HG03025 (cell line): Measurements from ENCODE around the gene GZF1.
A peak's percentile ranks its signal among the peaks of the same experiment; 100 is the strongest.

Experiments used
- ATAC-seq: cut with Tn5 transposase; IDR thresholded peaks from one replicate; pipeline ENCODE4 v1.9.1; 2021; ENCODE audit warnings: mild to moderate bottlenecking, moderate library complexity; ENCODE audit not compliant: unreplicated experiment, low FRiP score

GZF1 gene

DNA sequence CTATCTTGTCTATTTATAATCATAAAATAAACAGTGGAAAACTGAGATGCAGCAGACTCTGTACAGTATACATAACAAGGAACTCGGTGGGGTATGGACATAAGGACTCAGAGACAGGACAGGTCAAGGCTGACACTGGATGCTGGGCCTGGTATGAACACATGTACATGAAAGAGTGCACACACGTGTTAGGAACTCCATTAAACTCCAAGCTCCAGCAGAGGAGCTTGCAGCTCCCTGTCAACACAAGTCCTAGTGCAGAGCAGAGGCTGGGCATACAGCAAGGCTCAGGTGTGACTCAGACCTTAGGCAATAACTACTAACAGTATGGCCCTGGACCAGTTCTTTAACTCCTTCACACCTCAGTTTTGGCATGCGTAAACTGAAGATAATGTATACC lies 42.2 kb downstream of the GZF1 start:
- ATAC-seq = no peak

DNA sequence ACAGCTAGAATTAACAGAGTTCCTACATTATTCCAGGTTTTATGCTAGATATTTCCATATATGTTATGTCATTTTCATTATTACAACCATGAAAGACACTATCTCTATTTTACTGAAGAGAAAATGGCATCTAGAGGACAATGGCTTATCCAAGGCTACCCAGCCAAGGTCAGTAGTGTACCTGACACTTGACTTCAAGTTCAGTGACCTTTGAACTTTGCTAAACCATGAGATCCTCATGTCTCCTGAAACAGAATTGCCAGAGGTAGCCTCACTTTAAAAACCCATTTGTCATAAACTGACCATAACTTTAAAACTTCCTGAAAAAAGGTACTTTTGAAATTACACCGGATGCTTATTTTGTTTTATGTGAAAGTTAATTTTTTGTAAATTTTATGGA lies 44.9 kb downstream of the GZF1 start:
- ATAC-seq = no peak

DNA sequence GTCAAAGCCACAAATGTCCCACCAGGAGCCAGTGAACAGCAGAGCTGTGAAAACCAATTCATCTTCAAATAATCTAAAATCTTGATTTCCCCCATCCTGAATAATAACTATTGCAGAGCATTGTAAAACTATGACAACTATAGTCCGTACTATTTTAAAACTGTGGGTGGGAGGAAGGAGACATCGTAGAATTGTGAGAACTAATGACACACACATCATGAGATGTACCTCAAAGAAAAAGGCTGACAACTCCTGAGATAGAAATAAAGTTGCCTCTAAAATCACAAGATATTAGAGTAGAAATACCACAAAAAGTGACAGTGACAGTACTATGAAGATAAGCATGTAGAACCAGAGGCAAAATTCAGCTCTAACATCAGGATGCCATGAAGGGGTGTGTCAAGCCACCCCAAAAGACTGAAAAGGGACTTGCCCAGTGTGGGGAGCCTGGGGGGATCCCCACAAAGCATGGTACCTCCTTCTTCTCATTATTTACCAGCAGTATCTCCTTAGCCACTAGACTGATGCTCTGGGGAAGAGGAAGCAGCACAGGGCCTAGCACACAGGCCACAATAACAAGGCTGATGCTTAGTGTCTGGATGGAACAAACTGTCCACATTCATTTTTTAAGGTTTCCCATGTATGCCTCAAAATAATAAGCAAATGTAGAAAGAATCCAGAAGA lies 45.9 kb downstream of the GZF1 start:
- no peak for ATAC-seq

DNA sequence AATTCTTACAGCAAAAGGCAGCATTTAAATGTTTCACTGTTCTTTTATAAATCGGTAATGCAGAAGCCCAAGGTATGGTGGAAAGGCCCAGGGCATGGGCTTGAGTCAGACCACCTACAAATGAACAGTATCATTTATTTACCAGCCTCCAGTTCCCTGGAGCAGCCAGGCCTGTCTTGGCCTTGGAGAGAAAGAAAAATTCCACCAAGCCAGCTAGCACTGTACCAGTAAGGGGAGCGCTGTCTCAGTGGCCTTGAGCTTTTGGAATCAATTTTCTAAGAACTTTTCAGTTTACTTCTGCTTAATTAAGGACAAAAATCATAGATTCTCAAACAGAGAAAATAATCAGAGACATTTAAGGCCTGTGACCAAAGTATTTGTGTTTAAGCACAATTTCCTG lies 47.0 kb downstream of the GZF1 start:
- ATAC-seq = no peak

DNA sequence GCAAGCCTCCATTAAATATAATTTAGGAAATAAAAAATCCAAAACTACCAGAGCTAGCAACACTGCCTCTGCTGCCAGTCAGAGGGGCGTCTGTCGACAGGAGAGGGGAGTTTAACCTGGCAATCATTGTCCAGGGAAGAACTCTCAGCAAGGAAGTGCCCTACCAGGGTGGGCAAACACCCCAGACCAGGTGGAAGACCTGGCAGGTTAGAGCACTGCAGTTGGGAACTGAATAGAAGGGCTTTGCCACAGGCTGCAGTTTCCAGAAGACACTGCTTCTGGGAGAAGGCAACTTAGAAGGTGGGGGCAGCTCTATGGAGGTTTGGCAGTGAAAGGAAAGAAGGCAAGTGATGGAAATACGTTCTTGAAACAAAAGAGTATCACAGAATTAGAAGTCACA lies 47.8 kb downstream of the GZF1 start:
- no peak for ATAC-seq

DNA sequence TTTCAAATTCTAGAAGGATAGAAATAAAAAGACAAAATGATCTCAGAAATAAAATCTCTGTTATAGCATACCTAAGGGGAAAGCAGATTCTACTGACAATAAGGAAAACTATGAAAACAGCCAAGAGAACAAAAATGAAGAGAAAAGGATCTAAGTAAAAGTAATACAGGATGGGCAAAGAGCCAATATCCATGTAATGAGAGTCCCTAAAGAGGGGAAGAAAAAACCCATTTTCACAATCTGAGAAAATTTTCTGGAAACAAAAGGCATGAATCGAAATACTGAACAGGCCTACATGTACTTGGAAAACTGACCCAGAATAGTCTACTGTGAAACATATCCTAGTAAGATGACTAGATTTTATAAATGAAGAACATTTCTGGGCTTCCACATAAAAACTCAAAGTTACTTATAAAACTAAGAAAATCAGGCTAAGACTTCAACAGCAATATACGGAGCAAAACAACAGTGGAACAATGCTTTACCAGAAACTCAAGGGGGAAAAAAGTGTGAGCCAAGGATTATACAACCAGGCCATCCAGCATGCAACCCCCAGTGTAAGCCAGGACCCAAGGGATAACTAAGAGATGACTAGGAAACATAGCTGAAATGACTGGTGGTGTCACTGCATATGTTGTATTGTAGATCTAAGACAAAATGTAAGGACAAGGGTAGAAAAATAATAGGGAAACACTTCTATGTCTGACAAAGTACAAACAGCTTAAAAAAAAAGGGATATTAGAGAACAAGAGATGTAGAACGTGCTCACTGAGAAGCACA lies 49.1 kb downstream of the GZF1 start:
- ATAC-seq = no peak

DNA sequence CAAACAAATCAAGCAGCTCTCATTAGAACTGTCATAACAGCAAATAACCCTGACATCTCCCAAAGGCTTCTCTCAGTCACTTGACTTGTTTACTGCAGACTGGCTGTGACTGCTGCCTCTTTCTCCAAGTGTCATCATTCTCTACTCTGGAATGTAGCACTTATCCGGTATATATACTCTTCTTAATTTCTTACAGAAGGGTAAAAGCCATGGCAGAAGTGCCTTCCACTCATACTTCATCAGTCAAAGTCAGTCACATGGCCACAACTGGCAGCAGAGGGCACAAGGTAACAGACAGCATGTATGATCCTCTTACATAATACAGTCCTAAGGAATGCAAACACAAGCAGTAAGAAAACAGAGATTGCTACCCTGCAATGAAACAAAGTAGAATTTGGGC lies 50.0 kb downstream of the GZF1 start:
- no peak for ATAC-seq

DNA sequence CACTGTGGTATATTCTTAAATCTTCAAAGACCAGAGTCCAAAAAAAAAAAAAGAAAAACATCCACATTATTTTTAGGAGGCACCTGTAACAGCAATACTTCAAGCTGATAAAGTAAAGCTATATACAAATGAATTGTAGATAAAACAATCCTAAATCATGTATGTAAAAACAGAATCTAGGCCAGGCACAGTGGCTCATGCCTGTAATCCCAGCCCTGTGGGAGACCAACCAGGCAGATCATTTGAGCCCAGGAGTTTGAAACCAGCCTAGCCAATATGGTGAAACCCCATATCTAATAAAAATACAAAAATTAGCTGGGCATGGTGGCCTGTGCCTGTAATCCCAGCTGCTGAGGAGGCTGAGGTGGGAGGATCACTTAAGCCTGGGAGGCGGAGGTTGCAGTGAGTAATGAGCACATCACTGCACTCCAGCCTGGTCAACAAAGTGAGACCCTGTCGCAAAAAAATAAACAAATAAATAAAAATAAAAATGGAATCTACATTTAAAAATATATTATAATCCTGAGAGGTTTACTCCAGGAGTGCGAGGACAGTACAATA lies 52.0 kb downstream of the GZF1 start:
- ATAC-seq = no peak

DNA sequence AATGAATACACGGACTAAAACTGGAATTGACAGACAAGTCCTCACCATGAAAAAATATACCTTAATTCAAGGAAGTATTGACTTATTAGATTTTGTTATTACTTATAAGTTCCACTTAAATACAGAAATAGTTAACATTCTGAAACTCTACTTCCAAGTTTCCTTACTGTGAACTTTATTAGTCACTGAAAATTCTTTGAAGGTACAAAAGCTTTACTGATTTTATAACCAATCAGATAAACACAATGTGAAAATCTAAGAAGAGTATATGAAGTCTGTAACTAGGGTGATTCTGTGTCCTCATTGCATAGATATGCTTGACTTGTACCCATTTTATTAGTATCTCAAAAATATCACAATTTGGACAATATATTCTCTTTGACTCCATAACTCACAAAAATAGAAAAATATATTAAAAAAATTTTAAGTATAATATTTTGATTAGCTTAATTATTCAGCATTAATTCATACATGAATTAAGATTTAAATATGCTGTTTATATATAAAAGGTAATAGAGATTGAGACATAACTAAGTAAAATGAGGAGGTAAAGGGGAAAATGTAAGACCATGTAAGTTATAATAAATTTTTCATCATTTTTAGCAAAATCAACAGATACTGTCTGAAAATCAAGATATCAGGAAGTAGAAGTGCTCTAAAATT lies 52.7 kb downstream of the GZF1 start:
- no peak for ATAC-seq

DNA sequence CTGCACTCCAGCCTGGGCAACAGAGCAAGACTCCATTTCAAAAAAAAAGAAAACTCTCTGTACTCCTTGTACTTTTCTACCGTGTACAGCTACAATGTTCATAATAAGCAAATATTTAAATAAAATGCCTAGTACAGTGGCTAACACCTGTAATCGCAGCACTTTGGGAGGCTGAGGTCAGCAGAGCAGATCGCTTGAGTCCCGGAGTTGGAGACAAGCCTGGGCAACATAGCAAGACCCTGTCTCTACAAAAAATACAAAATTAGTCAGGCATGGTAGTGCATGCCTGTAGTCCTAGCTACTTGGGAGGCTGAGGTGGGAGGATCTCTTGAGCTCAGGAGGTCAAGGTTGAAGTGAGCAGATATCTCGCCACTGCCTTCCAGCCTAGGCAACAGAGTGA lies 53.6 kb downstream of the GZF1 start:
- no peak for ATAC-seq

DNA sequence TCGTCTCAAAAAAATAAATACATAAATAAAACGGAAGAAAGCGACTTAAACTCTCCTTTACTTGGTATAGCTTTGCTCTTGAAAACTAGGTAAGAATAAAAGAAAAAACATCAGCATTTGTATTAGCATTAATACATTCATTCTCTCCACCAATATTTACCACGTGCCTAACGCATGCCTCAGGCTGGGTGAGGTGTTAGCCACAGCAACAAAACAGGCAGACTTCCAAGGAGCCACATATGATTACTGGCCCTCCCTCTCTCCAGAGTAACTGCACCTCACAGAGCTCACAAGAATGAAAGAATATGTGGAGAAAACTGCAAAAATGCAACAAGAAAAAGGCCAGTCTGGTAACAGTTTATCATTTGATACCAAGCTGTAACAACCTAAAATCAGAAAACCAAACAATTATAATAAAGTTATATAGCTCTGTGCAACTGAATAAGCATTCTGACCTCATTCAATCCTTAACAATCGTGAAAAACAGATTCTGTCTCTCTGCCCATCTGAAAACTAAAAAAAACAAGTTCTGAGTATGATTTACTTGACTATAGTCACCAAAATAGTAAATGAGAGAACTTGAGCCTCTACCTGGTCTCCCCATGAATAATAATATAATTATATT lies 54.1 kb downstream of the GZF1 start:
- no peak for ATAC-seq

DNA sequence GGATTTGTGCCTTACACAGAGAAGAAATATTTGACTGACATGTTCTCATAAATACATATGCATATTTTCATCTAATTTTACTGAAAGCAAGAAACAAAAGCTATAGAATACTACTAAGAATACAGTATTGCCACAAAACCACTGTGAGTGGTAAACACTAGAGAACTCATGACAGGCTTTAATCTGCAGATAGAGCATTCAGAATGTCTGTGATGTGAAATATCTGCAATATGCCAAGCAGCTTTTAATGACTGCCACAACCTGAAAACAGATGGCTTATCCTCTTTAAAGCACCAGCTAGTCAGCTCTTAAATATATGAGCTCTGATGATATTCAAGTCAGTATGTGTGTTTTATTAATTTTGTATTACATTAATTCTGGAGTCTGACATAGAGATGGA lies 55.9 kb downstream of the GZF1 start:
- ATAC-seq = no peak

DNA sequence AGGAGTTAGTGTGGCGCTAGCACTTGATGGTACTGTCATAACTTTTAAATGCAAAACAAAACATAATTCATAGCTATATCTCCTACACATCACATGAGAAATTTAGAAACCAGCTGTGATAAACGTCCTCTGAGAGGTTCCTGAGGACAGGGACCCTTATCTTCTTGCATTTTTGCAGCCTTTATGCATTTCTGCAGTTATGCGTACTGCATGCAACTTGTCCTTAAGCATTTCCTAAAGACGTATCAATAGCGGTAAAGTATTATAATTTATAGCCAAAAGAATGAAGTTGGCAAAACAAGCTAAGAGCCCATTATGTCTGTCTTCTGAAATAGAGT lies 57.6 kb downstream of the GZF1 start:
- ATAC-seq = no peak

DNA sequence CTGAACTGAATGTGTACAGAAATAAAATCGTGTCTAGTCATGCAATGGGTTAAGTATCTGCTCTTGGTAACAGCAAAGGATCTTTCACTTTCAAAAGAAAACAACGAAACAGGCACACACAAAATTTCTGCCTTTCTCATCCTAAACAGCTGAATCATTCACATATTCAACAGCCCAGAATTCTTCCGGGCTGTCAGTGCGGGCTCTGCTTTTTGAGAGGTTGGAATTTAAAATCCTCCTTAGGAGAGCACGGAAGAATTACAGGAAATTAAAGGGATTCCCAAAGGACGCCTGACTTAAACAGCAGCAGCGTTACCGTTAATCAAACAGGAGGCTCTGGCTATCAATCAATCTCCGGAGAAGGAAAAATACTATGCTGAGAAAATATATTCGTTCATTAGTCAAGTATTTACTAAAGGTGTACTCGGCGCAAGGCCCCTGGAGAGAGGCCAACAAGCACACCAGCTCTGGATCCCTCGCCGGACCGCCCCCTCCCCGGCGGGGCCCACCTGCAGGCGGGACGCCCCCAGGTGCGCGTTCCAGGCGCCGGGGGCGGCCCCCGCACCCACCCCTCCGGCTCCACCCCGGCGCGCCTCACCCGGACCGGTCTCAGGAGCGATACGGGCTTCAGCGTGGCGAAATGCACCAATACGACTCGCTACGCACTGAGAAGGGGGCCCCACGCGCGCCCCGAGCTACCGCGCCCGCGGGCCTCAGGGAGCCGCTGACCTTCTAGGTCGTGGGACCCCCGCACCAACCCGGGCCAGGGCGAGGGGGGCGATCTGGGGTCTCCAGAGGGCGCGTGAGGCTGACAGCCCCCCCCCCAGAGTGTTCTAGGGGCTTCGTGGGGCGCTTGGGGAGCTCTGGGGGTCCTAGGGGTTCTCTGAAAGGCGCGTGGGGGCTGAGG lies 58.3 kb downstream of the GZF1 start:
- no peak for ATAC-seq

DNA sequence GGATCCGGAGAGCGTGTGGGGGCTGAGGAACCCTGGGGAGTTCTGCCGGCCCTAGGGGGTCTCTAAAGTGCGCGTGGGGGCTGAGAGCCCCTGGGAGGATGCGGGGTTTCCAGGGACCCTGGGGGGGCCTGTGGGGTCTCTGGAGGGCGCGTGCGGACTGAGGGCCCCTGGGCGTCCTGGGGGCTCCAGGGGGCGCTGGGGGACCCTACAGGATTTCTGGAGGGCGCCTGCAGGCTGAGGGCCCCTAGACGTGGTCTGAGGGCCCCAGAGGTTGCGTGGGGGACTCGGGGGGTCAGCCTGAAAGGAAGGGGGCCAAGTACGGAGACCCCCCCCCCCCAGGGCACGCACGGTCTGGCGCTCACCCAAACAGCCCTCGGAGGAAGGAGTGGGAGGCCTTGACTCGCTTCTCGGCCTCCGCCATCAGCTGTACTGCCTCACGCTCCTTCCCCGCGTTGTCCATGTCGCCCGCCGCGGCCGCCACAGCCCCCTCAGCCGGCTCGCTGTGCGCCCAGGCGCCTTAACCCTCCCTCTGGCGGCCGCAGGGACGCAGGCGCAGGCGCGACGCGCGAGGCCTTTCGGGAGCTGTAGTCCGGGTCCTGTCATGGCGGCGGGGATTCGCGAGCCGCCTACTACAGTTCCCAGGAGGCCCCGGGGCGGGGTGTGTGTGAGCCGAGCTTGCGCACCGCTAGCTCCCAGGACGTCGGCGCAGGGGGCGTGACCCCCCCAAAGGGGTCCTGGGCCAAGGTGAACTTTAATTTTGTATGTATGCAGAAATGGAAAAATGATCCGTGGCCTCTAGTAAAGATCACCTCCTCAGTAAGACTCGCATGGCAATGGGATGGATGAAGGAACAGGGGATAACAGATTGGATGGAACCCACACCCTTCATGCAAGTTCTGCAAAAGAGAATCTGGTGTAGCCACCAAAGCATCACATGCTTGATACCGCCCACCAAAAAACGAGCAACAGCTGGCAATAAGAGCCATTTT lies 59.3 kb downstream of the GZF1 start, which contains the start of gene NAPB:
Gene NAPB, minus strand, starts transcription at position 546 of the 989 bp plus-strand sequence. Its CDS starts 86 bp downstream, at position 460.
- ATAC-seq = peak; percentile 98
